Ureter (tissue), 1 donor: ENCODE measurements around the gene BRIP1. TPM values are rescaled to one million over a fixed set of nuclear protein-coding genes. Genes with fewer than 3 reads are reported as not detected.

Experiments used
- DNase-seq: peaks from one replicate; pipeline ENCODE4 v3.0.0-alpha.2; 2020; ENCODE audit warnings: low spot score
- total RNA-seq: library from RNA; stranded (reverse); gene quantifications from one replicate; pipeline ENCODE4 v1.2.4, GENCODE V29; 2023
- donor health status: DM: yes; HTN: yes; CAD: no.

The BRIP1 gene
- total RNA-seq, 1 donor from 2014 or later = 2.0 TPM

DNA sequence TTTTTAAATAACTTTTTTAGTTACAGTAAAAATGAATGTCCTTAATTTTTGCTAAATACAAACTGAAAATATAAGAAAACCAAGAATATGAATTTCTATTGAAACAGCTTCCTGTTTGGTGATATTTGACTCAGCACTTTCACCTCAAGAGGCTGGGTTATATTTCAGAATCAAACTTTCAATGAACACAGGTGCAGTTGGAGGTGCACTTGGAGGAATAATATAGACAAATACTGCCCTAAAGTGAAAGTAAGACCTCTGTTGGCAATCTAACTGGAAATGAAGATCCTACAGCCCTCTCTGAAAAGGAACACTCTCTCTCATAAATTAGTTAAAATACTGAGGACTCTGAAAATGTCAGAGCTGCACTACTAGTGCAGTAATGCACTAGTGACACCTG lies 106.2 kb downstream of the BRIP1 start:
- no peak for DNase-seq

DNA sequence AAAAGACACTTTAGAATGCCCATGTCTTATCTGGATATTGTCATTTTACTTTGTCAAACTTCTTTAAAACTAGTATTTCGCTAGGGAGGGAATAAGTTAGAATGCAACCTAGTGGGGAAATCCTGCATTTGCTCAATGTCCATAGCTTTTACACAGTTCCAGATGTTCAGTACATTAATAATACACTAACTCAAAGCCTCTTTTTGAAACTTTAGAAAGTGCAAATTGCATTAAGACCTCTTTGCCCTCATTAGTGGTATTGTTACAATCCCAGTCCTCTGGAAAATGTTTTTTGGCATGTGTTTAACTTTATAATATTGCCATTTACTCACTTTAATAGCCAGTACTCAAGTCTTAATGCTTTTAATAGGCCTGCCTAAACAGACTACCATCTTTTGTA lies 106.8 kb downstream of the BRIP1 start:
- DNase-seq = no peak

DNA sequence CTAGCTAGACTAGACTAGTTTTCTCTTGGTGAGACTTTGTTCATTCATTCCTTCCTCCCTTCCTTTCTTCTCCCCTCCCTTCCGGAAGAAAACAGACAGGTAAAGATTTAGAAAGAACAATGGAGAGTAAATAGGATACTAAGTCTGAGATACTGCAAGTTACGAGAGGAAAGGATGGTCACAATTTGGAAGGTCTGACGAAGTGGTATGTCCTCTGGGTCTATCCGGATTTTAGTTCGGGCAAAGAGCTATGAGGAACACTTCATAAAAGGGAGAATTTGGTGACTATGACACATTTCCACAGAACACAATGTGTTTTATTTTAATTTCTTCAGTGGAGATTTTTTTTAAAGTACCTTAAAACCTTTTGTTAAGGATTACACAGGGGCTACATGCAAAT lies 107.7 kb downstream of the BRIP1 start:
- no peak for DNase-seq

DNA sequence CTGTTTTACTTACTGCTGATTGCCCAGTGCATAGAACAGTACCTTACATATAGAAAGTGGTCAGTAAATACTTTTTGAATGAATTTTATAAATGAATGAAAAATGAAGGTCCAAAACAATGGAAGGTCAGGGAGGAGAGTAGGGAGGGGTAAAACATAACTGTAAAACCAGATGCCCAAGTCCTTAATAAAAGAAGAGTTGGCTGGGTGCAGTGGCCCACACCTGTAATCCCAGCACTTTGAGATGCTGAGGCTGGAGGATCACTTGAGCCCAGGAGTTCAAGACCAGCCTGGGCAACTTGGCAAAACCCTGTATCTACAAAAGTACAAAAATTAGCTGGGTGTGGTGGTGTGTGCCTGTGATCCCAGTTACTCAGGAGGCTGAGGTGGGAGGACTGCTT lies 108.2 kb downstream of the BRIP1 start:
- DNase-seq = no peak

DNA sequence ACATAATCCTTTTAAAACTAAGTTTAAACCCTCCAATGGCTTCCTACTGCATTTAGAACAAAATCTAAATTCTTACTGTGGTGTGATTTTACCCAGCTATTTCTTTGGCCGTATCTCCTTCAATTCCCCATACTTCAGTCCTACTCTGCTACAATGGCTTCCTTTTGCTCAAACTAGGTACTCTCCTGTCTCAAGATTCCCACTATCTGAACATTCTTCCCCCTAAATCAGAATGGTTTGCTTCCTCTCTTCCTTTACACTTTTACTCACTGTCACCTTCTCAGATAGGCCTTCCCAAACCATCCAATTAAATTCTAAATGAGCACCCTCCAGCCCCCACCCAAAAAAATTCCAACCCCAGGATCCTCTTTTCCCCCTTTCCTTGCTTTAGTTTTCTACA lies 109.2 kb downstream of the BRIP1 start:
- no peak for DNase-seq

DNA sequence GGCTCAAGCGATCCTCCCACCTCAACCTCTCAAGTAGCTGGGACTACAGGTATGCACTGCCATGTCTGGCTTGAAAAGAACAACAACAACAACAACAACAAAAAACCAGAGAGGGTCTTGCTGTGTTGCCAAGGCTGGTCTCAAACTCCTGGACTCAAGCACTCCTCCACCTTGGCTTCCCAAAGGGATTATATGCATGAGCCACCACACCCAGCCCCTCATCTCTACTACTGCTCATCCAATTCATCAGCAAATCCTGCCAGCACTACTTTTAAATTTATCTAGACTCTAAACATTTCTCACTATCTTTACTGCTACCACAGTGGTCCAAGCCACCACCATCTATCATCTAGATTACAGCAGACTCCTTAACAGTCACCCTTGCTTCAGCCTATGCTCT lies 109.6 kb downstream of the BRIP1 start:
- DNase-seq = no peak

DNA sequence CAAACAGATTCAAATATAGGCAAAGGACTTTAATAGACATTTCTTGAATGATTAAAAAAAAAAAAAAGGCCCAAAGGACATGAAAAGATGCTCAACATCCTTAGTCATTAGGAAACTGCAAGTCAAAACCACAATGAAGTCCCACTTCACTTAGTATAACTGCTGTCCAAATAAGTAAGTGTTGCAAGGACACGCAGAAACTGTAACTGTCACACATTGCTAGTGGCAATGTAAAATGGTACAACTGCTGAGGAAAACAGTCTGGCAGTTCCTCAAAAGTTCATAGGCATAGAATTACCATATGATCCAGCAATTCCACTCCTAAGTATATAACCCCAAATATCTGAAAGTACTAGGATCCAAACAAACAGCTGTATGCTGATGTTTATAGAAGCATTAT lies 112.7 kb downstream of the BRIP1 start:
- no peak for DNase-seq

DNA sequence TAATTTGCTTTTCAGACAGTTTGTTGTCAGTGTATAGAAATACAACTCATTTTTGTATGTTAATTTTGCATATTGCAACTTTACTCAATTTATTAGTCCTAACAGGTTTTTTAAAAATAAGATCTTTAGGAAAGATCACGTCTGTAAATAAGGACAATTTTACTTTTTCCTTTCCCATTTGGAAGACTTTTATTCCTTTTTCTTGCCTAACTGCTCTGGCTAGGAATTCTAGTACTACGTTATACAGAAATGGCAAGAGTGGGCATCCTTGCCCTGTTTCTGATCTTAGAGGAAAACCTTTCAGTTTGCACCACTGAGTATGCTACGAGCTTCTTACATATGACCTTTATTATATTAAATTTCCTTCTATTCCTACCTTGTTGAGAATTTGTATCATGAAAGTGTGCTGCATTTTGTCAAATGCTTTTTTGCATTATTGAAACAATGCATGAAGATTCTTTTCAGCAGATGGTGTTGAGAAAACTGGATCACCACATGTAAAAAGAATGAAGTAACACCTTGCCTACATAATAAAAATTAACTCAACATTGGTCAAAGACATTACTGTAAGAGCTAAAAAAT lies 113.4 kb downstream of the BRIP1 start:
- DNase-seq = no peak

DNA sequence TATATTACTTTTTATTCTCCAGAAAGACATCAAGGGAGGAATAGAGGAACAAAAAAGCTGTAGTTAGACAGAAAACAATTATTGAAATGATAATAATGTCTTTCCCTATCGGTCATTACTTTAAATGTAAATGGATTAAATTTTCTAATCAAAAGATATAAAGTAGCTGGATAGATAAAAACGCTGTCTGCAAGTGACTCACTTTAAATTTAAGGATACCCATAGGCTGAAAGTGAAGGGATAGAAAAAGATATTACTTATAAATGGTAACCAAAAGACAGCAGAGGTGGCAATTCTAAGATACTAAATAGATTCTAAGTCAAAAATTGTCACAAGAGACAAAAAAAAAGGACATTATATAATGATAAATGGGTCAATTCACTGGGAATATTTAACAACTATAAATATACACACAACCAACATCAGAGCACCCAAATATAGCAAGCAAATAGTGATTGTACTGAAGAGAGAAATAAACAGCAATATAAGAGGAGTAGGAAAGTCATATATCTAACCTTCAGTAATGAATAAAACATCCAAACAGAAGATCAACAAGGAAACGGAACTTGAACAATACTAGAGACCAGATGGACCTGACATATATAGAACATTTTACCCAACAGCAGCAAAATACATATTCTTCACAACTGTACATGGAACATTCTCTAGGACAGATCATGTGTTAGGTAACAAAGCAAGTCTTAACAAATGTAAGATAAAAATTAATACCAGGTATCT lies 116.9 kb downstream of the BRIP1 start:
- no peak for DNase-seq

DNA sequence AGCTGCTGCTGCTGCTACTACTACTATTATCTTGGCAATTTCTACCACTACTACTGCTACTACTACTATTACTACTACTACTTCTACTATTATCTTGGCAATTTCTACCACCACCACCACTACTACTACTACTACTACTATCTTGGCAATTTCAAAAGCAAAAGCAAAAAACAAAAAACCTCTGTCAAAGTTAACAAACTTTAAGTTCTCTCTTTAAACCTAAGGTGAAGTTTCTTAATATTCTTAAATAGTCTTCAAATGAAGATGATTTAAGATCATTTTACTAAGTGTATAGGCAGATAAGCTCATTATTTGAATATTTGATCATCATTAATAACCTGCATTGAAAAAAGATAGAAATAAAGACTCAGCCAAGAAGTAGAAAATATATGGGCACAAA lies 118.5 kb downstream of the BRIP1 start:
- no peak for DNase-seq

DNA sequence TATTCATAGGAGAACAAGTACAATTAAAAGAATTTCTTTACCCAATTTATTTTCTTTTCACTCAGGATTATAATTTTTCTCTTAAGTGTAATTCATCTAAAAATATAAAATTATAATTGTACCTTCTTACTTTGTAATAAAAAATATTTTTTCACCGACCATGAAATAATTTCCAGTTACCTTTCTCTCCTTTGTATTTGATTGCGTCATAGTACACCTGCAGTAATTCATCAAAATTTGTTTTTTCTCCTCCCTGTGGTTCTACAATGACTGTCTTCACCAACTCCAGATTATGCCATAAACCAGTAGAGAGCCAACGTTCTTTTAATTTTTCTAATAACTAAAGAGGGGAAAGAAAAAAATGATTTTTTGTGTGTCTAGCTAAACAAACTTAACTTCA lies 119.1 kb downstream of the BRIP1 start:
- DNase-seq = no peak

DNA sequence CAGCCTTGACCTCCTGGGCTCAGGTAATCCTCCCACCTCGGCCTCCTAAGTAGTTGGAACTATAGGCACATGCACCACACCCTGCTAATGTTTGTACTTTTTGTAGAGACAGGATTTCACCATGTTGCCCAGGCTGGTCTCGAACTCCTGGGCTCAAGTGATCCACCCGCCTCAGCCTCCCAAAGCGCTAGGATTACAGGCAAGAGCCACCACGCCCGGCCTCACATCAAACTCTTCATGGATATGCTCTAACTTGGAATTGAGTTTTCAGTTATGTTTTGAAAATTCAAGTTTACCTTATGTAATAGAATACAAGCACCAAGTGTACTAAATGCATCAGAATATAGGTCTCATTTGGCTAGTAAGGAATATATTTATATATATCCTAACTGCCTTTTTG lies 119.6 kb downstream of the BRIP1 start:
- no peak for DNase-seq

DNA sequence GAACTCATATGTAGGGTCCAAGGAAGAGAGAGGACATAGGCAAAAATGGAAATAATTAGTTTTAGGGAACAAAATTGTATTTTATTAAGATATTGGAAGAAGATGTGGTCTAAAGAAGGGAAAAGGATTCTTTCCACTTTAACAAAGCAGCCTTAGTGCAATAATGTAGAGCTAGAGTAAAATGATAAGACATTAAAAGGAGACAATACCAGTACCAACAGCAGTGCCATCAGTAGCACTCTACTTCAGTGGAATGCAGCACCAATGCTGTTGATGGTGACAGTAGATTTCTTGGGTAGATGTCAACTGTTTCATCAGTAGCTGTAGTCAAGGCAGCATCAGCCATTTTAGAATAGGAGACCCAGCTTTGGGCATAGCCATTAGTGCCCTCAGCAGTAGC lies 124.3 kb downstream of the BRIP1 start:
- no peak for DNase-seq

DNA sequence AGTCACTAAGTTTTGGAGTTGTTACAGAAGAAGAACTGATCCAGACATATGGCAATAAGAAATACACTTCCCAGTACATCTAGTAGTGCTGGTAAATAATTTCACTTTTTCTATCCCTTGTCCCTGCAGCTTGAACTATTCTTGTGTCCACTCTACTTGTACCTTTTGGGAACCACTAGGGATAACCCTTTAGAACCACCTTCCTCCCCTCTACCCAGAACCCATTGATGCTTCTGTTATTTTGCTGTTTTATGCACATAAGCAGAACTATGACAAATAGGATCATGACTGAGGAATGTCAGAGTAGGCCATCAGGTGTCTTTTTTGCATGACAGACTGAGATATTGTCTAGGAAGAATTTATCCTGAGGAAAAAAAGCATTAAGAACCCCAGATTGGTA lies 125.1 kb downstream of the BRIP1 start:
- no peak for DNase-seq

DNA sequence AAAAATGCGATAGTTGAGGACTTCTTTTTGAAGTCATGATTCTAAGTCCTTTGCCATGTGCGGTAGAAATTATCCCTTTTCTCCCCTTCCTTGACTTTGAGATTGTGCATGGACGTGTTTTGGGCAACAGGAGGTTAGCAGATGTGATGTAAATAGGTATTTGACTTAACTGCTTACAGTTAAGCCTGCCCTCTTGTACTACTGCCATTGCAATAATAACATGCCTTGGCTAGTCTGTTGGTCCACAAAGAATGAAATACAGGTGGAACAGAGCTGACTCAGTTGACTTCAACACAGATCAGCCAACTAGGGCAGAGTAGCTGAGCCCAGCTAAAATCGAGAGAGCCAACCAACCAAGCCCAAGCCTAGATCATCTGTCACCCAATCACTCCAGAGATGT lies 125.5 kb downstream of the BRIP1 start:
- DNase-seq = no peak

DNA sequence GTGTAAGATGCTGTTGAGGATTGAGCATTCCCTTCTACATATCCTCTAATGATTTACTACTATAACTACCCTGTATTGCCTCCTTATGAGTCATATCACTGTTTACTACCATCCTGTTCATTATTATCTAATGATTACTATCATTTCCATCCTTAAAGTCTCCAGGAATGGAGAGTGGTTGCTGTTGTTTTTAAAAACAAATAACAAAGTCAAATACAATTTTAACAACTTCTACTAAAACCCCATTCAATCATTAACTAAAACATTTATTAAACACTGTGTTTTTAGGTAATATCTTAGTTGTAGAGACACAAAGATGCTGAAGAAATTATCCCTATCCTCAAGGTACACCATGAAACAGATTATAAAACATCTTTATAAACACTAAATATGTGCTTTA lies 126.9 kb downstream of the BRIP1 start:
- no peak for DNase-seq

DNA sequence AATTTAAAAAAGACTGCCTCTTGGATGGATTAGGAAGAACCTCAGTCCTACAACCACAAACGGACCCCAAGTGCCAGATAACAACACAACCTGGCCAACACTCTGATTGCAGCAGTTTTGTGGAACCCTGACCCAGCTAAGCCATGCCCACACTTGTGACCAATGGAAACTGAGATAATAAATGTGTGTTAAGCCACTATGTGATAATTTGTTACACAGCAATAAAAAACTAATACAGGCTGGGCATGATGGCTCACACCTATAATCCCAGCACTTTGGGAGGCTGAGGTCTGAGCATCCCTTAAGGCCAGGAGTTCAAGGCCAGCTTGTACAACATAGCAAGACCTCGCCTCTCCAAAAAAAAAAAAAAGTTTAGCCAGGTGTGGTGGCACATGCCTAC lies 127.5 kb downstream of the BRIP1 start:
- DNase-seq = no peak

DNA sequence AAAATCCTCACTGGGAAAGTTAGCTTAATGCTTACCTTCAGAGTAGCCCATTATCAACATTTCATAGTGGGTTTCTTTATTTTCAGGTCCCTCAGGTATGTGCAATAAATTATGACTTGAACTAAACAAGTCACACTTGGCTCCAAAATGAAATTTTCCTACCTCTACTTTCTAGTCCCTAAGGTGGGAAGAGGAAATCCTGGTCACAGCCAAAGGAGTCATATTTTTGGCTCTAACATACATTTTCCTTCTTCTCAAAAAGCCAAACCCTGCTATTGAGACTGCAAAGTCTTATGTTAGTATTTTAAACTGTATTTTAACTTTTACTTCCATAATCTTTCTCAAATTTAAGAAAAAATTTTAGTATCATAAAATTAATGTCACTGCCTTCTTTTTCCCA lies 128.9 kb downstream of the BRIP1 start:
- DNase-seq = no peak

DNA sequence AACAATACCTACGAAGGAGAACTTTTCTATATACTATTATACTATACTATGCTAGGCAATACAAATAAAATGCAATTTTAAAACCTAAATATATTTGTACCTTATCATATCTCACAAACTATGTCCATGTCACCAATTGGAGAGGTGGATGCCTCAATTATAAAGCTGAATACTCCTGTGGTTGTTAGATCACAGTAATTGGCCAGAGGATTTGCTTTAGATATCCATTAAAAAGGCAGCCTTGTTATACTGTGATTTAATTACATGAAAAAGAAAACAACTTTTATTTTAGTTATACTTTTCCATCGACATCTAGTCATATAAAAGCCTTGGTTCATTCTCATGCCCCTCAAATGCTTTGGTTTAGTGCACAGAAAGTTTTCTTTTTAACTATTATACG lies 129.3 kb downstream of the BRIP1 start:
- DNase-seq = no peak

DNA sequence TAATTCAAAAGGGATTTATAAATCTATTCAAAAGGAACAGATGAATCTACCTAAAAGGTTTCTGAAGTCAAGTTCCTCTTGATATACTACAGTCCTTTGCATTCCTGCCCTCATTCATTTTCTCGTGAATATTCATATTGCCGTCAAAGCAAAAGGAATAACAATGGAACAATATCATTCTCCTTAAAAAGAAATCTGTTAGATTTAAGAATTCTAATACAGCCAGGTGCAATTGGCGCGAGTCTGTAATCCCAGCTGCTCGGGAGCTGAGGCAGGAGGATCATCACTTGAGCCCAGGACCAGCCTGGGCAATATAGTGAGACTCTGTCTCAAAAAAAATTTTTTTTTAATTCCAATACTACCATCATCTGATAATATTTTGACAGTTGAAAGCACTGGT lies 130.3 kb downstream of the BRIP1 start:
- DNase-seq = no peak

DNA sequence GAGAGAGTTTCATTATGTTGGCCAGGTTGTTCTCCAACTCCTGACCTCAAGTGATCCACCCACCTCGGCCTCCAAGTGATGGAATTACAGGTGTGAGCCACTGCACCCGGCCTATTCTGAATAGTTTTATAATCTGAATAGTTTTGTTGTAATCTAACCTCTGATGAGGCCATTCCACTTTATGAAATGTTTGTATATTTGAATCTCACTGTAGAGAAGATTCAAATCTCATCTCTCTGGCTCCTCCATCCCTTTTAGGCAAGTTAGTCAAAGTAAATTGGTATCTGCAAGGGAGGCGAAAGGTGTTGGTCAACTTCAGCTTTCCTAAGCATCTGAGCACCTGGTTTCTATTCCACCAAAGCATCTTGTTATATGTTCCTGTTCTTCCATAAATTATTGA lies 131.2 kb downstream of the BRIP1 start:
- DNase-seq = no peak

DNA sequence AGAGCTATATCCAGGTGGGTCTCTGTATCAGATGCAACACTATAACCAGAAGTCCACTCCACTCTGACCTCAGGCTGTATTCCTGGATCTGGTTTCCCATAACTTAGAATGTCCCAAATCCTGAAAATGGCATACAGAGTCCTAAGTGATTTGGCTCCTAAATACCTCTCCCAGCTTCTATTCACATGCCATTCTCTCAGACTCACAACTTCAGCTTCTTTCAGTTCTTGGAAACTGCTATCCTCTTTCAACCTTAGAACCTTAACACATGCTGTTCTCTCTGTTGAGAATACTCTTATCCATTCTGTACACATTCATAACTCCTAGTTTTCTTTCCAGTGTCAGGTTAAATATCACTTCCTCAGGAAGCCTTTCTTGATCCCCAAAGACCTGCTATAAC lies 132.0 kb downstream of the BRIP1 start:
- no peak for DNase-seq

DNA sequence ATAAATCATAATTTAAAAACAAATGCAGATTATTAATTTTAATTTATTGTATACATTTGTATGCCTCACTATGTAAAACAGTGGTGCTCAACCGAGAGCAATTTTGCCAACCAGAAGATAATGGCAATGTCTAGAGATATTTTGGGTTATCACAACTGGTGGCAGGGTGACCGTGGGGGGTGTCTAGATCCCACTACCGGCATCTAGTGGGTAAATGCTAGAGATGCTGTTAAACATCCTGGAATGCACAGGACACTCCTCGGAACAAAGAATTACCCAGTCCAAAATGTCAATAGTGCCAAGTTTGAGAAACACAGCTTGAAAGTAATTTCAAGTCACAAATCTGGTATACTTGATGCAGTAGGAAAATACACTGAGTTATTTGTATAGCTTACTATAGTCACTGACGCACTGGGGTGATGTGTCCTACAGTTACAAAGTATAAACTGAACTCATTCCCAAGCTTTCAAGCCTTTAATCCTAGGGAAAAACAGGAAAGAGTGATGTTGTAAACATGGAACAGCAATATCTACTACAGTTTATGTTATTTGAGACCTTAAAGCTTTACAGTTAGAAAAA lies 133.5 kb downstream of the BRIP1 start:
- DNase-seq = no peak
